ENCODE data around the gene TBL1XR1. TPM values are rescaled to one million over a fixed set of nuclear protein-coding genes. Genes with fewer than 3 reads are reported as not detected.

The TBL1XR1 gene
- total RNA-seq, 1 experiment from 2014 or later: 192 TPM

GRCh38 chr3:177026505-177027277, 170.6 kb downstream of the TBL1XR1 start:
- intact Hi-C loops (cut with micrococcal nuclease; ENCODE audit: unreplicated experiment): no loop called here

GRCh38 chr3:177015881-177016280, 181.4 kb downstream of the TBL1XR1 start:
- in situ Hi-C loops (cut with HindIII; ENCODE audit: low pct_unique_long_range_greater_than_20kb, low sequenced_read_pairs): no loop called here
- no TSS peak for BruUV-seq (replicated peaks)
- intact Hi-C loops (cut with micrococcal nuclease; ENCODE audit: unreplicated experiment): no loop called here
- Histone ChIP-seq H3K36me3 (ENCODE audit: control insufficient read depth, insufficient read depth, low read length) (no peaks in the 10 kb centered on the region), H3K27me3 (ENCODE audit: control insufficient read depth, insufficient read depth, low read length) (no peaks in the 10 kb centered on the region), H3K27ac (ENCODE audit: low read length) (no peak overlapping the region), H3K9me3 (ENCODE audit: control insufficient read depth, insufficient read depth, low read depth, low read length) (no peaks in the 10 kb centered on the region), H3K4me1 (ENCODE audit: control insufficient read depth, insufficient read depth, low read length) (no peaks in the 10 kb centered on the region), H3K4me3 (ENCODE audit: low read depth in 2 of 2, low read length in 2 of 2) (no peak overlapping the region)
- ChIA-PET POLR2A (no interaction called here), CTCF (no interaction called here)
- TF ChIP-seq CTCF (IDR thresholded peaks at IDR 0.05) (no peak), POLR2AphosphoS5 (IDR thresholded peaks at IDR 0.05; ENCODE audit: low read depth, low read length) (no peak), TCF7L2 (IDR thresholded peaks at IDR 0.05; ENCODE audit: low read depth, low read length) (no peak), SIN3A (IDR thresholded peaks at IDR 0.05; ENCODE audit: borderline replicate concordance, insufficient read depth, low read depth, low read length) (no peak)
- TF ChIP-seq, protein P1, sequence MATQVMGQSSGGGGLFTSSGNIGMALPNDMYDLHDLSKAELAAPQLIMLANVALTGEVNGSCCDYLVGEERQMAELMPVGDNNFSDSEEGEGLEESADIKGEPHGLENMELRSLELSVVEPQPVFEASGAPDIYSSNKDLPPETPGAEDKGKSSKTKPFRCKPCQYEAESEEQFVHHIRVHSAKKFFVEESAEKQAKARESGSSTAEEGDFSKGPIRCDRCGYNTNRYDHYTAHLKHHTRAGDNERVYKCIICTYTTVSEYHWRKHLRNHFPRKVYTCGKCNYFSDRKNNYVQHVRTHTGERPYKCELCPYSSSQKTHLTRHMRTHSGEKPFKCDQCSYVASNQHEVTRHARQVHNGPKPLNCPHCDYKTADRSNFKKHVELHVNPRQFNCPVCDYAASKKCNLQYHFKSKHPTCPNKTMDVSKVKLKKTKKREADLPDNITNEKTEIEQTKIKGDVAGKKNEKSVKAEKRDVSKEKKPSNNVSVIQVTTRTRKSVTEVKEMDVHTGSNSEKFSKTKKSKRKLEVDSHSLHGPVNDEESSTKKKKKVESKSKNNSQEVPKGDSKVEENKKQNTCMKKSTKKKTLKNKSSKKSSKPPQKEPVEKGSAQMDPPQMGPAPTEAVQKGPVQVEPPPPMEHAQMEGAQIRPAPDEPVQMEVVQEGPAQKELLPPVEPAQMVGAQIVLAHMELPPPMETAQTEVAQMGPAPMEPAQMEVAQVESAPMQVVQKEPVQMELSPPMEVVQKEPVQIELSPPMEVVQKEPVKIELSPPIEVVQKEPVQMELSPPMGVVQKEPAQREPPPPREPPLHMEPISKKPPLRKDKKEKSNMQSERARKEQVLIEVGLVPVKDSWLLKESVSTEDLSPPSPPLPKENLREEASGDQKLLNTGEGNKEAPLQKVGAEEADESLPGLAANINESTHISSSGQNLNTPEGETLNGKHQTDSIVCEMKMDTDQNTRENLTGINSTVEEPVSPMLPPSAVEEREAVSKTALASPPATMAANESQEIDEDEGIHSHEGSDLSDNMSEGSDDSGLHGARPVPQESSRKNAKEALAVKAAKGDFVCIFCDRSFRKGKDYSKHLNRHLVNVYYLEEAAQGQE (IDR thresholded peaks at IDR 0.05; ENCODE audit: insufficient read depth in 1 of 2, low read depth in 2 of 2, low read length in 1 of 2): no peak
- ATAC-seq (no peak), DNase-seq (ENCODE audit: low read depth, low spot score) (no peak)

More at GRCh38 chr3:177026505-177027277, 170.6 kb downstream of the TBL1XR1 start:
- no TSS peak for BruUV-seq (replicated peaks)
- ATAC-seq (no peak), DNase-seq (ENCODE audit: low read depth, low spot score) (no peak)
- in situ Hi-C loops (cut with HindIII; ENCODE audit: low pct_unique_long_range_greater_than_20kb, low sequenced_read_pairs): no loop called here
- POLR2A ChIA-PET: interaction anchor here (0.5 to 0.6 kb wide), 2 partner anchors 273 to 282 kb away, joined by 3 to 4 read pairs; no protein-coding TSS in a partner anchor
- CTCF ChIA-PET: no interaction called here
- Histone ChIP-seq H3K27me3 (ENCODE audit: control insufficient read depth, insufficient read depth, low read length) (no peaks in the 10 kb centered on the region), H3K4me1 (ENCODE audit: control insufficient read depth, insufficient read depth, low read length) (no peaks in the 10 kb centered on the region), H3K27ac (ENCODE audit: low read length) (no peak overlapping the region), H3K36me3 (ENCODE audit: control insufficient read depth, insufficient read depth, low read length) (peaks cover 14% of the 10 kb centered on the region), H3K9me3 (ENCODE audit: control insufficient read depth, insufficient read depth, low read depth, low read length) (no peaks in the 10 kb centered on the region), H3K4me3 (ENCODE audit: low read depth in 2 of 2, low read length in 2 of 2) (no peak overlapping the region)
- TF ChIP-seq POLR2AphosphoS5 (IDR thresholded peaks at IDR 0.05; ENCODE audit: low read depth, low read length) (no peak), CTCF (IDR thresholded peaks at IDR 0.05) (no peak), SIN3A (IDR thresholded peaks at IDR 0.05; ENCODE audit: borderline replicate concordance, insufficient read depth, low read depth, low read length) (no peak), TCF7L2 (IDR thresholded peaks at IDR 0.05; ENCODE audit: low read depth, low read length) (no peak)
- TF ChIP-seq, protein P1 (IDR thresholded peaks at IDR 0.05; ENCODE audit: insufficient read depth in 1 of 2, low read depth in 2 of 2, low read length in 1 of 2): no peak

Measured in Panc1 (cell line).